ENCODE results near the gene GRAMD1B.

The GRAMD1B gene

DNA sequence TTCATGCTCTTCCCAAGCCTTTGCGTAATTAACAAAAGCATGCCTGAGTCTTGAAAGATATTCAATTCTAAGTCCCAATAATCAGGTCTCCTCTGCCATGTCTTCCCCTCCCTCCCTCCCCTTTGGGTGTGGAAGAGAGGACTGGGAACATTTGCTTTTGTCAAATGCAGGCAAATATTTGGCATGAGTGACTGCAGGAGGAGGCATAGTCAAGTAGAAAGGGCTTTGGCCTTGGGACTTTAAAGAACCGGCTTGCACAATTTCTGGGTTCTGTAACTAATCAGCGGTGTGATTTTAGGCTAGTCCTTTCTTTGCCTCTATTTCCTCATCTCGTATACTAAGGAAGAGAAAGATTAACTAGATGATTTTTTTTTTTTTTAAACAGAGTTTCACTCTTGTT is 164.9 kb downstream of the GRAMD1B start:
- DNase-seq = no peak

DNA sequence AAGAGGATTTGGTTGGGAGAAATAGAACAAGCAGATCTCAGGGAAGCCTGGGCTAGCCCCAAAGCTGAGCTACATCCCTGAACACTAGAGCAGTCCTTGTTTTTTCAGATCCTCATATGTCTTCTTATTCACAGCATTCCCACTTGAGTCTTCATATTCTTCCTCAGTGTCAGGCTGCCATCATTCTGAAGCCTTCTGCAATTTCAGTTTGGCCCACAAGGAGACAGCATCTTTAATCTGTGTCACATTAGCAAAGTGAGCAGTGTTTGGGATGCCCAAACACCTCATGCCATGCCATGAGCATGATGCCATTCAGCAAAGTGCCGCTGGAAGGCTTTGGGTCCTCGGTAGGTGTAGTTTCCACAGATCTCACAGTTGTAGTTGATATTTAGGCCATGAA is 167.8 kb downstream of the GRAMD1B start:
- no peak for DNase-seq

DNA sequence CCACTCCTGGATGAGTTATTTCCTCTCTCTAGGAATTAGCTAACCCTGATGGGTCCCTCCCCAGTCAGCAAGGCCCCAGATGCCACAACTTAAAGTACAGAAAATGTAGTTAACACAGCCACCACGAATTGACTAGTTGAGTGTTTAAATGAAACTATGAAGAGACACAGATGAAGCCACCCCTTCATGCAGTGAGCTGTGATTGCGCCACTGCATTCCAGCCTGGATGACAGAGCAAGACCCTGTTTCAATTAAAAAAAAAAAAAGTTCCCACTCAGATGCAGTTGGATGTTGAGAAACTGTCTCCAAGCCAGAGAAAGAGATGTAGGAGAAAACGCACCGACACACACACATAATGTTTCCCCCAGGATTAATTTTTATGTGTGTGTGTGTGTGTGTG is 171.1 kb downstream of the GRAMD1B start:
- no peak for DNase-seq

DNA sequence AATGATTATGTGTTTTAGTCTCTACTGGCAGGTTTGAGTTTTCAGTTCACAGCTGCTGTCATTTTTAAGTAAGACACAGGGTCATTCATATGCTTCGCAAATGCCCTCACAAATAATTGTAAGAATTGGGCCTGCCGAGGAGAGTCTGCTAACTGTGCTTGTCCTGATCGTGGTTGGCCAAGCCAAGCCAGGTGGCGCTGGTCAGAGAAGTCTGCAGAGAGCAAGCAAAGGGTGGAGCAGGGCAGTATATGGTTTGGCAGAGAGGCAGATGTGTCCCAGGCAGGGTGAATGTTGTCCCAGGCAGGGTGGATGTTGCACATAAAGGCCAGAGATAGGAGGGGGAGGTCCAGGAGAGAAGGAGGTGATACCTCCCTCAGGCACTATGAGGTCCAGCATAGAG is 171.7 kb downstream of the GRAMD1B start:
- DNase-seq = no peak

DNA sequence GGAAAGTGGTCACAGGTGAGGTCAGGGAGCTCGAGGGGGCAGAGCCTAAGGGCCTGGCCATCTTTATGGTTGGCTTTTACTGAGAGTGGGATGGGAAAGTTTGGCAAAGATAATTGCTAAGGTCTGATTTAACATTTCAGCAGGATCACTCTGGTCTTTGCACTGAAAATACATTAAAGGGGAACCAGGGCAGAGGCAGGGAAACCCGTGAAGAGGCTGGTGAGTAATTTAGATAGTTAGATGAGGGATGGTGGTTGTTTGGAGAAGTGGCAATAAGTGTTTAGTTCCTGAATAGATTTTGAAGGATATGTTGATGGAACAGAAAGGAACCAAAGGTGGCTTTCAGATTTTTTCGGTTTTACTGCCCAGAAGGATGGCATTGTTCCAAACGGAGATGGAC is 173.6 kb downstream of the GRAMD1B start:
- DNase-seq = no peak

DNA sequence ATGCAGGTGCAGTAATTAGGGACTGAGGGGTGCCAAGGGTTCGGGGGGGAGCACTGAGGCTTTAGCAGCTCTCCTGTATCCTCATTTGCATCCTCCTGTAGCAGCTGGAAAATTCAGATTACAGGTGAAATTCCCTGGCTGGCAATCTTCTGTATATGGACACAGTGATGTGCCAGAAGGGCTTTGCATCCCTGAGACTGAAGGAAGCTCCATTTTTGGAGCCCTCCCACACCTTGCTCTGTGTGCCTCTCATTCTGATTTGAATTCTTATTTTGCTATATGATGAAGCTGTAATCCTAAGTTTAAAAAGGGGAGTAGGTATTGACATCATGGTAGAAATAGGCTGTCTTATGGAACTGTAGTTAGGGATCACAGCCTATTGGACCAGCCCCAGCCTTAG is 177.7 kb downstream of the GRAMD1B start:
- DNase-seq = no peak

DNA sequence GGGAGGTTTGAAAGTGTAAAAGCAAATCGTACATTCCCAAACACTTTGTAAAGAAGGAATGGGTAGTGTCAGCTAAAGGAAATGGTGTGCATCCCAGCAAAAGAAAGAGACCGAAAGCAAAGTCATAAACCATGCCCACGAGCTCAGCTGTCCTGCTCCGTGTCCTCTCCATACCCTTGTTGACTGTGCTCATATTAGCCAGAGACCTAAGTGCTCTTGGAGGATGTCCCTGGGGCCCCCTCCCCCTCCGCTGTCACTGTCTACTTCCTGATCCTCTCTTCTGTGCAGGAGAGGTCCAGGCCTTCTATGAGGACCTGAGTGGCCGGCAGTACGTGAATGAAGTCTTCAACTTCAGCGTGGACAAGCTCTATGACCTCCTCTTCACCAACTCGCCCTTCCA is 178.3 kb downstream of the GRAMD1B start:
- DNase-seq = no peak

DNA sequence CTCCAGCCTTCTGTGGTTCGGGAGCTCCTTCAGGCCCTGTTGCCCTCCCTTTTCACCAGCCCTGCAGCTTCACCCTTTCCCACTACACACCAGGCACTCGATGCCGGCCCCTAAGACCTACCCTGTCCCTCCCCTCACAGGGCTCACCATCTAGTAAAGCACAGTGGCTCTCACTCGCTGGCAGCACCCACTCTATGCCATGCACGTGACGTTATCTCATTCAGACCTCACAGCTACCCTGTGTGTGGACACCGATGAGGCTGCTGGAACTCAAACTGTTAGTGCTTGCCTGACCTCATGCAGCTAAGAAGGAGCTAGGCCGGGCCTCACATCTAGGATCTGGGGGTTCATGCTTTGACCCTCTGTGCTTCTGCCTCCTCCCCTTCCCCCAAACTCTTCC is 178.9 kb downstream of the GRAMD1B start:
- DNase-seq = no peak

DNA sequence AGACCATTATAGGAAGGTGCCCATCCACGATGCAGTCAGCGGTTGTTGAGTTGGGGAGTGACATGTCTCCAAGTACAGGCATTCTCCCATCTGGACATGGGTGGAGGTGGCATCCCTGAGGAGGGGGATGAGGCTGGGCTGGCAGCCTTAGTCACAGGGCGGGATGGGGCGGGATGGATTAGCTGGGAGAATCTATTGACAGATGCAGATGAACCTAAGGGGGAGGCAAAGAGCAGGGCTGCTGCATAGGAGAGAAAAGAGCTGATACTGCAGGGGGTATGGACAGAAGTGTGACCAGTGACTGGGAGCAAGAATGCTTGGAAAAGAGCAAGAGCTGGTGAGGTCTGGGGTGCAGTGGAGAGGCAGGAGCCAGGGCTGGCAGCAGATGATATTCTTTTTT is 181.6 kb downstream of the GRAMD1B start:
- DNase-seq = no peak

DNA sequence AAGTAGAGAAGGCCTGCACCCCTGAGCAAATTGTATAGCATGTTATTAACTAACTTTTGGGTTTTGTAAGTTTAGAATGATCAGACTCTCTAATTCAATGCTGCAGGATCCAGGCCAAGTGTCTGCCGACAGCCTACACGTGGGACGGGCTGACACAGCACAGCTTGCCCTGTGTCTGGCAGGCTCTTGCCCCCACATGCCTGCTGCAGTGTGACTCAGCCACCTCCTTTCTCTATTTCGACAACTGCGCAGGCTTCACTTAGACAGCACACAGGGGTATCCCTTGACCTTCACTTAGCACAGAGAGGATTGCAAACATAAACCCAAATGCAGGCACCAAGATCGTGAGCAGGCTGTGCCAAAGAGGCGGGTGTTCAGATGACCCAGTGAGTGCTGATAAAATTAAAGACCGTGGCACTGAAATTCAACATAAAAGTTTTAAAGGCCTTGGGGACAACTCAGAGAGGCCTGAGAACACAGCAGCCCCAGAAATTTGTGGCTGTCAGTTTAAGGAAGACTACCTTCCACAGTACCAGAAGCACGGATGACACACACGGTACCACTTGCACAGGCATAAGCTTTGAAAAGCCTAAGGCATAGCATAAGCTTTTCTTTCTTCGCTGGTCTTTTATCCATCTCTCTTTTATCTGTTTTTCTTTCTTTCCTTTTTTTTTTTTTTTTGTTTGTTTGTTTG is 186.6 kb downstream of the GRAMD1B start:
- no peak for DNase-seq

DNA sequence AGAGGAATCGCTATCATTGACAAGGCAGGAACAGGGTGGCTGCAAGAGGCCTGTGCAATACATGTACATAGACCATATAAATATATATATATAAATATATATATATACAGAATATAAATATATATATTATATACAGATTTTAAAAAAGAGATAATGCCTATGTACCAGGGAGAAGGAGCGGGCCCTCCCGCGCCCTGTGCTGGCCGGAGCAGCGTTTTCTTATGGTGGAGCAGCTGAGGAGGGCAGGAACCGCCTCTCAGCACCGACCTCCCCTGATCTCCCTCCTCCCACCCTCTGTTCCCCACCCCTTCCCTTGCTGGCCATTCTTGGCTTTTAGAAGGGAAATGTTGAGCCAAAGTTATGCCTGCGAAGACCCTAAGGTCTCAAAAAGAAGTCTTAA is 192.5 kb downstream of the GRAMD1B start:
- DNase-seq = no peak

DNA sequence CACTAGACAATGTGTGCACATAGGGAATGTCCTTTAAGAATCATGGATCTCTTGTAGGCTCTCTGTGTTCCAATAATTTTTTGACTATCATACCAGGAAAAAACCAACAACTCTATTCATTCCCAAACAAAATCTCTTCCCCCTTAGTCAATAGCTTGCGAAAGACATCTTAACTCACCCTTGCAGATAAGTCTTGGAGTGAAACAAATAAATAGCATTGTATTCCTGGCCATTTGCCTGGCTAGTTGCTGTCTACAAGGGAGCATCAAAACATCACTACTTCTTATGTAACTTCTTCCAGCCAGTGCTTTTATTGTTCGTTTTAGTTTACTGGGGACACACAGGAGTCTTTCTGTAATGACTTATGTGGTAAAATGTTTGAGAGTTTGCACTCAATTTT is 194.9 kb downstream of the GRAMD1B start:
- DNase-seq = no peak

DNA sequence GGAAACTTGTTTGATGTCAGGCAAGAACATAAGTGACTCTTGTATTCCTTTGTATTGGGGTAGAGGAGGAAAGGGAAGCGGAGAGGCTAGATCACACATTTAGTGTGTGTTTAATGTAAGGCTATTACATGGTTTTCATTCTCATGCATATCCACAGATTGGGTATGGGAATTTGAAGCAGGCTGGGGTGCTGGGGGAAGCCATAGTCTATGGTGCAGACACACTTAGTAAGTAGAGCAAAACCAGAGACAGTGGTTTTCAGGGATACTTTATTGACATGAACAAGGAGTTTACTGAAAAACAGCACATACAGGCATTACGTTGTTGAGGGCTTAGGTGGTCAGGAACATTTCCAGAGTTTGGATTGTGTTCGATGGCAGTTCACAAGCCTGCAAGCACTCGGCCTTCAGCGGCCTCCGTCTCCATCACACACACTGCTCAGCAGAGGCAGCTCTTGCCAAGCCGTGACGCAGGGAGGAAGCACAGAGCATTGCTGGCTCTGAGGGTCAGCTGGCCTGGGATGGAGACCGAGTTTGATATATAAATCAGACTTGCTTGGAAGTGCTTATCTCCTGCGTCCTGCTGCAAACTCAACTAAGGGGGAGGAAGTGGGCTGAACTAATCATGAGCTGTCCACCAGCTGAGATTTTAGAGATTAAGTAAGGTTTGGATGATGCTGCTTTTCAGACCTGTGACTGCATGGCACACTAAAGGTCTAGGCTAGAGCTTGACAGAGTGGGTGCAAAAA is 199.0 kb downstream of the GRAMD1B start:
- no peak for DNase-seq

DNA sequence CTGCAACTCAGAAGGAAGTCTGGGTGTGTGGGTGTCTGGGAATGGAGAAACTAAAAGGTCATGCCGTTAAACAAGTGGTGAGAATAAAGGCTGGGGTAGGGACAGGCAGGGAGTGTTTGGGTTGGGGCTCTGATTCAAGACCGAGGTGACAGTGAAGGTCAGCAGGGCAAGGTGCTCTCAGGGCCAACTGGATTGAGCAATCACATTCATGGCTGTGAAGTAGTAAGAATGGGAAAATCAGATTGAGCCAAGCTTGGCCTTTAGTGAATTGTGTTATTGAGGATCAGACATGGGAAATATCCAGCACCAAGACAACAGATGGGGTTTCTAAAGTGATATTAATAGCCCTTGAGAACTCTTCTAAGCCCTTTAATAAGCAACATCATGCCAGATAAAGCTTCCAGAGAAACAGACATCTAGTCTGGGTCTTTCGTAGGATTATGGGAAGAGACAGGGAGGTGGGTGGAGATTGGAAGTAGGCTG is 200.1 kb downstream of the GRAMD1B start:
- no peak for DNase-seq

DNA sequence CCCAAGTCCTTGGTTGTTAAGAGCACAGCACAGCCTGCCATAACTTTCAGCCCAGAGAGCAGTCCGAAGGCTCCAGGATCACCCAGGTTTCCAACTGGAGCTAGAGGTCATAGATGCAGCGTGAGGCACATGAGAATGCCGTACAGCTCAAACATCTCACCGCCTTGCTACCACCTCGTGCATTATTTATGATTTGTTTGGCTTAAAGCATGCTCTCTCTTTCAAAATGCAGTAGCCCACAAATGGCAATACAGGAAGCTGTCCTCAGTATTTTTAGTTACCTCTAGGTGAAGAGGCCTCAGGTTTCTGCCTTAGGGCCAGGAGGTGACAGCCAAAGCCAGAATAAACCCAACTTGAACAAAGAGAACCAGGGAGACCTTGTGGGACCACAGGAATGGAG is 210.0 kb downstream of the GRAMD1B start:
- no peak for DNase-seq

DNA sequence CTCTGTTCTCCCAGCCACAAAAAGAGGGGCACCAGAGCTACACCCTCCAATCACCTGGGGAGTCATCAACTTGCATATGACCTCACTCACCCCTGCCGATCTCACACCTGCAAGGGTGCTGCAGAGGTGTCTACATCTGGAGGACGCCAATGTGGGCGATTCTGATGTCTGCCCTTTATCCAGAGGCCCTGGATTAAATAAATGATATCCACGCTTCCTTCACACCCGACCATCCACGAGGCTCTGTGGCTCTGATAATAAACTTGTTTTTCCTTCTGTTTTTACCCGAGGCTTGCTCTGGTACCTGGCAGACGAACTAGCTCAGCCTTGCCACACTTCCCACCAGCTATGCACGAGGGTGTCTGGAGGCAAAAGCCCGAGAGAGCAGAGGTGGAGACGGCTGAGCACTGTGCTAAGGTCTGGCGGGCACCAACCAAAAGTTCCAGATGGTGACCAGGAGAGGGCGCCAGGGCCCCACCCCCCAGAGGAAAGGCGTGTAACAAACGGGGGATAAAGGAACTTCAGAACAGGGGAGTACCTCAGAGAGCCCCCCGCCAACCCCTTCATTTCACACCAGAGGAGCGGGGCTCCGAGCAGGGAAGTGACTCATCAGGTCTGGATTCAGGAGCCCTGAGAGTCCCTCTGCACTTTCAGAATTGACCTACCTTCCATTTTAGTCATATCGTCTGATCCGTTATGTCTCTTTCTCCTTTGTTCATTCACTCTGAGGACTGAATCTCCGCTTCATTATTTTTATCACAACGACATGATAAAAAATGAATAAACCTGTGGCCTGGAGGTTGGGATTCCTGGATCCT is 210.8 kb downstream of the GRAMD1B start:
- peak; percentile 16 to 44 for DNase-seq

DNA sequence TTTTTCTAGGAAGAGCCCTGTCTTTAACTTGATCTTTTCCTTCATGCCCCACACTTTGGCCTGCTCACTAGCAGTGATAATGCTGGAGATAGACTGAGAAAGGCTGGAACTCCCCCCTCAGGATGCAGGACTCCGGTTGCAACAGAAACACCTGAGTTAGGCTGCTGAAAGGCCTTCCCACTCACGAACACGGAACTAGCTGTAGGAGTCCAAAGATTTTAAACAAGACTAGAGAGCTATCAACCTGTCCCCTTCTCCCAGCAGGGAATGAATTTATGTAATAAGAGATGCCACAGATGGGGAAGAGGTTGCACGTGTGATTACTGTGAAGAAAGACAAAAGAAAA is 211.4 kb downstream of the GRAMD1B start:
- DNase-seq = no peak

DNA sequence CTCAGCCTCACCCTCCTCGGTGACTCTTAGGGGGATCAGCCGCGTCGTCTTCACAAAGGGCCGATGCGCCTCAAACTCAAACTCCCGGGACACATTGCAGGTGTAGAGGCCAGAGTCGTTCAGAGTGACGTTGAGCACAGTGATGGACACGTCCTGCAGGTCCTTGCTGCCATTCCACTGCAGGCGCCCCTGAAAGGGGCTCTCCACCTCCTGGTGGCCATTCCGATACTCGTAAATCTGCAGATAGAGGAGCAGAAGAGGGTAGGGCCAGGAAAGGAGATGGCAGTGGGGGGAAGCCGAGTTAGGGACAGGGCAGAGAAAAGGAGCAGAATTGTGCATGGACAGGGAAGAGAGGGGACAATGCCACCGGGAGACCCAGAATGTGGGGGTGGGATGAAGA is 212.4 kb downstream of the GRAMD1B start:
- DNase-seq = no peak

DNA sequence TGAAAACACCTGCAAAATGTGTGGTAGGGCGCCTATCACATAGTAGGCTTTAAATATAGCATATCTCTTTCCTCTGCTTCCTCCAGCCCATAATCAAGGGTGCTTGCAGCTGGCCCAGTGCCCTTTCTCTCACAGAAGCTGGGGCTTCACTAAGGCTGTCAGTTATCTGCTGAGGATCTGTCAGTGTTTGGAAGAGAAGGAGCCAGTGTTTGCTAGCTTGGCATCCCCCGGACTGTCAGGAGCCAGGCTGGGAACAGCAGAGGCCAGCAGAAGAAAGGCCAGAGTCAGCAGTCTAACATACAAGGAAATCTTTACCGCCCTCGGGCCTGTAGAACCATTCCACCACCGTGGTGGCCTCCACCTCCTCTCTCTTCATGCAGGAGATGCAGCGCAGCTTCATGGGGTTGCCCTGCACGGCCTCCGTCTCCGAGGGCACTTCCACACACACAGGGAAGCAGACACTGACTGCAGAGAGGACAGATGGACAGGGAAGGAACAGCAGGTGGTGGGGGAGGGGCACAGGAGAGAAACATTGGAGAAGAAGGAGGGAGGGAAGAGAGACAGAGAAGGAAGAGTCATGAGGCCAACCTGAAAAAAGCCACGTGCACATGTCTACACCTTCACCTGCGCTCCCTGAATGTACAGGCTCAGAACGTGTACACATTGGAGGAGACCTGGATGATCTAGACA is 215.4 kb downstream of the GRAMD1B start:
- DNase-seq = no peak

DNA sequence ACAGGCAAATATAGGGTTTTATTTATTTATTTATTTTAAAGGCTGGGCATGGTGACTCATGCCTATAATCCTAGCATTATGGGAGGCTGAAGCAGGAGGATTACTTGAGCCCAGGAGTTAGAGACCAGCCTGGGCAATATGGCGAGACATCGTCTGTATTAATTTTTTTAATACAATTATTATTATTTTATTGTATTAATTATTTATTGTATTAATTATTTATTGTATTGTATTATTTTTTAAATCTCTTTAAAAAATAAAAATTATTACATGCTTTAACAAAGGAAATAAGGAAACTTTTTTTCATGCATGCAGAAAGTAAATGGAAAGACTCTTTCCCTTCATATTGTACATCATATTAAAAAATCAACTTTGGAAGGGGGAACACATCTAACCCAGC is 220.8 kb downstream of the GRAMD1B start:
- no peak for DNase-seq

DNA sequence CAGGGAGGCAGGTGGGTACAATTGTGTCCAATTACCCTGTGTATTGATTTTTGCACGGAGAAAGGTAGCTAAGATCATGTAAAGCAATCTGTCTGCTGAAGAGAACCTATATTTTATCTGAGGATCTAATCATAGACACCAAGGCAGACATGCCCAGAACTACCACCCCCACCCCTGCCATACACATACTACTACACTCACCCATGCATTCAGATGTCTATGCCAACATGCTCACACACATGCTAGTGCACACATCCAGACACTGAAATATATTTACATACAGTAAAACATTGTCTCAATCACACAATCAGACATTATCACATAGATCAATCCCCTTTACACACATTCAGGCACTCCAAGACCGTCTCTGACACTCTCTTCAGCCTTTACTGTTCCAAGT is 222.5 kb downstream of the GRAMD1B start:
- DNase-seq = no peak

DNA sequence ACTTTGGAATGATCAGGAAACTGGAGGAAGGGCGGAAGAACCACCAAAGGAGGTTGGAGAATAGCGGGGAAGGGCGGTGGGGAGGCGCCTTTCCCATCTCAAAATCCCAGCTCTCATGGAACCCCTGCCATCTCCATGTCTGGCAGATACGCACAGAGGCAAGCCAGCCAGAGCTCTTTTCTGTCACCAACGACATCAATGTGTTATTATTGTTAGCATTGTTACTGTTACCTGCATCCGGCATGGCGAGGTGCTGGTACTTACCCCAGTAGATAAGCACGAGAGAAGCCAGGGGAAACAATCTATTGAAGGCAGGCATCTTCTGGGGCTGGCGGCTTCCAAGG is 223.4 kb downstream of the GRAMD1B start:
- no peak for DNase-seq

DNA sequence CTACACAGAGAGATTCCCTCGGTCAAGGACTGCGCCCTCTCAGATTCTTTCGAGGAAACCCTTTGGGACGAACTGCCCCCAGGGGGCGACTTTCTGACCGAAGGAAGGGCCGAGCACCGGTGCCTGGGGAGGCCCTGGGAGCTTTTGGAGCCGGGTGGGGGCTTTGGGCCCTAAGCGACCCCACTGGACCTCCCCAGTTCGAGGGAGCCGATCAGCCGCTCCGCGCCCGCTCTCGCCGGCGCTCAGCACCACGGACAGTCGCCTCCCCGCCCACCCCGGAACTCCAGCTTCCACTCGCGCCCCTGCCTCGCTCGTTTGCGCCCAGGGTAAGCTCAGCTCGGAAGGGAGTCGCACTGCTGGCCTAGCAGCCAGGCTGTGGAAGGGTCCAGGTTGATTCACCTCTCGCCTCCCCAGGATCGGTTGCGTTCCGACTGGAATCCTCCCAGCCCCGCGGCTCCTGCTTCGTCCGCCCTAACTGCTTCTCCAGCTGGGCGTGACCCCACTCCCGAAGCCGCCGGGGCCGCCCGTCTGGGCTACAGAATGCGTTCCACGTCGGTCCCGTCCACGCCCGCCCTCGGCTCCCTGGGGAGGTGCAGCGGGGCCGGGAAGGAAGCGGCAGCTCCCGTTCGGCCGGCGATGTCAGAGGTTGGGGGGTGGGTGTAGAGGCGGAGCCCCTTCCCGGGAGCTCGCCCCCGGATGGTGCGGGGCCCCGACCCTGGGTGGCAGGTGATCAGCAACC is 223.9 kb downstream of the GRAMD1B start:
- DNase-seq = peak; percentile 4 to 12

Data from activated CD4-positive, alpha-beta T cell treated with anti-CD3 and anti-CD28 coated beads for 4 hours (primary cell).